Esophagus squamous epithelium (tissue), 5 donors: ENCODE data around the gene TCERG1L. TPM values are rescaled to one million over a fixed set of nuclear protein-coding genes. Genes with fewer than 3 reads are reported as not detected.
"Not testable (repeated sequence)": the region's sequence is repeated elsewhere in the genome, so short reads cannot be mapped to it uniquely, and the experiment has no call there.

ENCODE experiments used
- DNase-seq: peaks from one replicate; lab custom pipeline; 2025; lab: John Stamatoyannopoulos, UW
- H3K27ac ChIP-seq, 4 donors: fragments of 200-600 bp; sonication (generic); one replicate each; pipeline ENCODE4 v1.5.1; 2016 to 2019; ENCODE audit warnings: mild to moderate bottlenecking in 1 of 4
- H3K27me3 ChIP-seq, 4 donors: fragments of 200-600 bp; sonication (generic); 1 replicate in 3 of 4; 2 replicates in 1 of 4; pipeline versions ENCODE4 v1.5.1 to v1.6.0; 2017 to 2021; ENCODE audit warnings: antibody characterized with exemption in 1 of 4
- H3K36me3 ChIP-seq, 3 donors: fragments of 200-600 bp; sonication (generic); one replicate each; pipeline ENCODE4 v1.5.1; 2016 to 2019
- H3K4me1 ChIP-seq, 3 donors: fragments of 200-600 bp; sonication (generic); one replicate each; pipeline ENCODE4 v1.5.1; 2017 to 2019
- H3K4me3 ChIP-seq, 4 donors: fragments of 200-600 bp; sonication (generic); 1 replicate in 3 of 4; 2 replicates in 1 of 4; pipeline ENCODE4 v1.5.1; 2016 to 2019; ENCODE audit warnings: mild to moderate bottlenecking in 2 of 4, moderate library complexity in 1 of 4
- H3K9me3 ChIP-seq, 3 donors: fragments of 200-600 bp; sonication (generic); one replicate each; pipeline ENCODE4 v1.5.1; 2016 to 2019
- POLR2A ChIP-seq, 4 donors: fragments of 450-650 bp; IDR thresholded peaks; one replicate each; pipeline ENCODE4 v1.6.1; 2017; ENCODE audit warnings: antibody characterized with exemption in 4 of 4, mild to moderate bottlenecking in 4 of 4, moderate library complexity in 3 of 4
- WGBS, 2 donors: methylation state at CpG; one replicate each; pipeline ENCODE4 v1.1.5; 2018; 5-methylcytosine and 5-hydroxymethylcytosine counted together
- intact Hi-C: fragments of 100-400 bp; cut with DNase I; formaldehyde crosslinking; loops from one replicate; pipeline ENCODE4 v1.15.0; 2022
- total RNA-seq, 4 donors: library from RNA; depleted of rRNA; stranded (reverse); fragments of >200 nt; gene quantifications; one replicate each; pipeline ENCODE4 v1.1.0, GENCODE V29; 2016
- TF ChIP-seq, protein P1 (sequence below), 6 experiments: fragments of 450-650 bp in 4 of 6; fragments of 200-600 bp in 2 of 6; sonication (generic) in 2 of 6; IDR thresholded peaks; one replicate each; pipeline ENCODE4 v1.5.1; 2016 to 2019; ENCODE audit warnings: antibody characterized with exemption in 6 of 6, mild to moderate bottlenecking in 4 of 6, moderate library complexity in 4 of 6
- donor health status: DM: yes; HTN: yes; CAD: no.

TCERG1L gene
- total RNA-seq, 4 donors from 2014 or later: 0.12 to 2.9 (median 0.48) TPM

DNA sequence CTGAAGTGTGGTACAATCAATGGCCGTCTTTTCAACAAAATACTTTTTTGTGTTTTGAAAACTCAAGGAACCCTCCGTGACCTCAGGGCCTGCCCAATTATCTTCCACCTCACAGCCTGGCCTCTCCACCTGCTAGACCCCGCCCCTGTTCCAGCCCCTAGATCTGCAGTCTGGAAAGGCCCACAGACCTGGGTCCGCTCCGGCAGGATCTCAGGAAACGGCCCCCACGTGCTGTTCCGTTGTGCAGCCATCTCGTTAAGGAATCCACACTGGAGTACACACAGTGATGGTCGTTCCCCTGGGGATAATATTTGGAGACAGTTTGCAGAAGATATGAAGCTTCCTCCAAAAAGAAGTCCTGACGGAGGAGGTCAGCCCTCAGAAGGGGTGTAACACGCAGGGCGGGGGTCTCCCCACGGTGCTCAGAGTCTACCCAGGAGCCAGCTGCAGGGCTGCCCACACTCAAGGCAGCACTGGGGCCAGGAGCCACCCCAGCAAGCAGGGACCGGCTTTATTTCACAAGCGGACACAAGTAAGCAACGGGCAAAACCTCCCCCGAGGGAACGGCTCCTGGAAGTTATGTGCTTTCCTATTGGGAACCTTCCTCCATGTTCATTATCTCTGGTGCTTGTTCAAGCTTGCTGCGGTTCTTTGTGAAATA is 73.4 kb downstream of the TCERG1L start:
- WGBS, 2 donors: 85% methylated on average over 10 to 17 of the region's 20 CpGs
- H3K27ac ChIP-seq: no peak overlapping the region
- intact Hi-C loops: no loop called here
- no peaks in the 10 kb centered on the region for H3K36me3 ChIP-seq
- DNase-seq: no peak
- no peaks in the 10 kb centered on the region for H3K9me3 ChIP-seq
- no peaks in the 10 kb centered on the region for H3K4me1 ChIP-seq
- TF ChIP-seq POLR2A (IDR thresholded peaks at IDR 0.05): no peak
- TF ChIP-seq, protein P1, sequence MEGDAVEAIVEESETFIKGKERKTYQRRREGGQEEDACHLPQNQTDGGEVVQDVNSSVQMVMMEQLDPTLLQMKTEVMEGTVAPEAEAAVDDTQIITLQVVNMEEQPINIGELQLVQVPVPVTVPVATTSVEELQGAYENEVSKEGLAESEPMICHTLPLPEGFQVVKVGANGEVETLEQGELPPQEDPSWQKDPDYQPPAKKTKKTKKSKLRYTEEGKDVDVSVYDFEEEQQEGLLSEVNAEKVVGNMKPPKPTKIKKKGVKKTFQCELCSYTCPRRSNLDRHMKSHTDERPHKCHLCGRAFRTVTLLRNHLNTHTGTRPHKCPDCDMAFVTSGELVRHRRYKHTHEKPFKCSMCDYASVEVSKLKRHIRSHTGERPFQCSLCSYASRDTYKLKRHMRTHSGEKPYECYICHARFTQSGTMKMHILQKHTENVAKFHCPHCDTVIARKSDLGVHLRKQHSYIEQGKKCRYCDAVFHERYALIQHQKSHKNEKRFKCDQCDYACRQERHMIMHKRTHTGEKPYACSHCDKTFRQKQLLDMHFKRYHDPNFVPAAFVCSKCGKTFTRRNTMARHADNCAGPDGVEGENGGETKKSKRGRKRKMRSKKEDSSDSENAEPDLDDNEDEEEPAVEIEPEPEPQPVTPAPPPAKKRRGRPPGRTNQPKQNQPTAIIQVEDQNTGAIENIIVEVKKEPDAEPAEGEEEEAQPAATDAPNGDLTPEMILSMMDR (IDR thresholded peaks at IDR 0.05): no peak
- no peak overlapping the region for H3K4me3 ChIP-seq
- H3K27me3 ChIP-seq: peaks cover 0 to 45% (median 0%) of the 10 kb centered on the region in 4 donors

DNA sequence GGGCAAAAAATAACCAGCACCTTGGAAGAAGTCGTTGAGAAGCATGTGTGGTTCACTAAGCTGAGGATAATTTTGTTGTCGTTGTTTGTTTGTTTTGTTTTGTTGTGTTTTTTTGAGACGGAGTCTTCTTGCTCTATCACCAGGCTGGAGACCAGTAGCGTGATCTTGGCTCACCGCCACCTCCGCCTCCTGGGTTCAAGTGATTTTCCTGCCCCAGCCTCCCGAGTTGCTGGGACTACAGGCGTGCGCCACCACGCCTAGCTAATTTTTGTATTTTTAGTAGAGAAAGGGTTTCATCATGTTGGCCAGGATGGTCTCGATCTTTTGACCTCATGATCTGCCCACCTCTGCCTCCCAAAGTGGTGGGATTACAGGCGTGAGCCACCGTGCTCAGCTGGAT is 76.9 kb downstream of the TCERG1L start:
- intact Hi-C loops, H3K4me3 ChIP-seq, H3K27ac ChIP-seq, H3K4me1 ChIP-seq, H3K36me3 ChIP-seq, H3K9me3 ChIP-seq, DNase-seq: not testable (repeated sequence)
- 88% methylated on average over 13 of the region's 13 CpGs for WGBS, 2 donors
- H3K27me3 ChIP-seq: peaks cover 0 to 31% (median 0%) of the 10 kb centered on the region in 4 donors

DNA sequence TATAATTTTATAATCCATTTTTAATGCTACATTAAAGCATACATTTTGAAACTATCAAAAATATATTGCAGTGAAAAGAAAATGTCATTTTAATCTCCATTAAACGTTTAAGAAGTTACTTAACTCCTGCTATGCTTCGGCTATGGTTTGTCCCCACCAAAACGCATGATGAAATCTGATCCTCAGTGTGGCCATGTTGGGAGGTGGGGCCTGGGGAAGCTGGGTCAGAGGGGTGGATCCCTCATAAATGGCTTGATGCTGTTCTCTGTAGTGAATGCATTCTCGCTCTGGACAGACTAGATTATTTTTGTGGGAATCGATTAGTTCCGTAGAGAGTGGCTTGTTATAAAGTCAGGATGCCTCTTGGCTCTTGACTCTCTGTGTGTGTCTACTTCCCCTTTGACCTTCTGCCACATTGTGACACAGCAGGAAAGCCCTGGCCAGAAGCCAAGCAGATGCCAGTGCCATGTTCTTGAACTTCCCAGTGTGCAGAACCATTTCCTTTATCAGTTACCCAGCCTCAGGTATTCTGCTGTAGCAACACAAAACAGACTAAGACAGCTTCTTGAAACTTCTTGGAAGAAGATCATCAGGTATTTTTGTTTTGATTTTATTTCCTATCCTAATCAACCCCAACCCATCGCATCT is 77.8 kb downstream of the TCERG1L start:
- H3K27me3 ChIP-seq: peaks cover 0 to 25% (median 0%) of the 10 kb centered on the region in 4 donors
- H3K27ac ChIP-seq: no peak overlapping the region
- intact Hi-C loops: no loop called here
- TF ChIP-seq, protein P1 (IDR thresholded peaks at IDR 0.05): no peak
- TF ChIP-seq POLR2A (IDR thresholded peaks at IDR 0.05): no peak
- DNase-seq: no peak
- WGBS, 2 donors: 63 to 75% methylated on average over 7 of the region's 7 CpGs
- H3K9me3 ChIP-seq: no peaks in the 10 kb centered on the region
- H3K4me3 ChIP-seq: no peak overlapping the region
- no peaks in the 10 kb centered on the region for H3K4me1 ChIP-seq
- no peaks in the 10 kb centered on the region for H3K36me3 ChIP-seq

DNA sequence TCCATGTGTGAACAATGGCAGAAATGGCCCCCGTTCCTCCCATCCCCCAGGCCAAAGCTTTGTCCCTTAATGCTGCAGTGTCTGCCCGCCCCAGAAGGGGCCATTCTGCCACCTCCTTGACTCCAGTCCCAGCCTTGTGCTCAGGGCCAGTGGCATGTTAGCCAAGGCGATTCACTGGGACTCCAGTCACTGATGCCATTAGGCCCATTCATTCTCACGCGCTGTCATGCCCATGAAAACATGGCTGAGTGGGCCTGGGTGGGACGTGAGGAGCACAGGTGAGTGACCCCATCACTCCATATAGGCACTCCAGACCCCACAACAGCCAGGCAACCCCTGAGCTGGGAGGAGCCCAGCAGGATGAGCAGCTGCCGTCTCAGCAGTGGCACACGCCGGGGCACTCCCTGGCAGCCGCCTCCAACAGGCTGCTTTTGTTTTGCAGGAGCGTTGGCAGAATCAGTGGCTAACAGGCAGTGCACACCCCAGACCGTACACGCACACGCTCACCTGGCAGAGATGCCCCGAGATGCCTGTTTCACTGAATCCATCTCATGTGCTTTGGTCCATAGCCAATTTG is 79.5 kb downstream of the TCERG1L start:
- TF ChIP-seq, protein P1 (IDR thresholded peaks at IDR 0.05): no peak
- no peak for TF ChIP-seq POLR2A (IDR thresholded peaks at IDR 0.05)
- DNase-seq: no peak
- Histone ChIP-seq H3K9me3 (no peaks in the 10 kb centered on the region), H3K36me3 (no peaks in the 10 kb centered on the region), H3K27me3 (peaks cover 0 to 8% (median 0%) of the 10 kb centered on the region in 4 donors), H3K4me3 (no peak overlapping the region), H3K27ac (no peak overlapping the region), H3K4me1 (no peaks in the 10 kb centered on the region)
- 24 to 51% methylated on average over 5 to 7 of the region's 15 CpGs for WGBS, 2 donors
- intact Hi-C loops: no loop called here

DNA sequence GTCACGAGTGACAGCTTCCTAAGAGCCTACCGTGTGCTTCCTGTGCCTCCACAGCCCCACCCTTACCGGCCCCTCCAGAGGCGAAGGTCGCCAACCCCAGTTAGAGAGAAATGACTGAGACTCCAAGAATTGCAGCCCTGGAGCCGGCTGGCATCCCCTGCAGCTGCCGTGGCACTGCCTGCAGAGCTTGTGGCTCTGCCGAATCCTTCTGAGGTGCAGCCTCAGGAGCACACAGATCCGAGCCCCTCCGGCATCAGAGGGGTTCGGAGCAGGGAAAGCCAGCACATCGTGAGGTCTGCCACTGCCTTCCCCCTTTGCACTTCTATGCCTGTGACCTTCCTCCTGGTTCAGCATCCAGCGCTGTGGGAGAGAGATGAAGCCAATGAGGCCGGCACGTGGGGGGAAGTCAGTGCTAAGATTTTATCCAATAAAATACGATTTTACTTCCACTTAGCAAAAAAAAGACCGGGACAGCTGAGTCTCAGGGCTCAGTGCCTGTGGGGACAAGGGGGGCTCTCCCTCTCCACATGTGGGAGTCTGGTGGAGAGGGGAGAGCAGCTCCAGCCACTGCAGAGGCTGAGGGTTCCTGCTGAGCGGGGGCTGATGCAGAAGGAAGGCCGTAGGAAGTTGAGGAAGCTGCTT is 80.1 kb downstream of the TCERG1L start:
- WGBS, 2 donors: 39 to 55% methylated on average over 7 to 11 of the region's 19 CpGs
- Histone ChIP-seq H3K4me3 (no peak overlapping the region), H3K36me3 (no peaks in the 10 kb centered on the region), H3K27me3 (peaks cover 0 to 3% (median 0%) of the 10 kb centered on the region in 4 donors), H3K4me1 (no peaks in the 10 kb centered on the region), H3K9me3 (no peaks in the 10 kb centered on the region), H3K27ac (no peak overlapping the region)
- intact Hi-C loops: no loop called here
- no peak for TF ChIP-seq POLR2A (IDR thresholded peaks at IDR 0.05)
- TF ChIP-seq, protein P1 (IDR thresholded peaks at IDR 0.05): no peak
- DNase-seq: no peak
